OCI-LY3 (cell line): ENCODE results near the gene LRBA.
"Not testable (repeated sequence)": the region's sequence is repeated elsewhere in the genome, so short reads cannot be mapped to it uniquely, and the experiment has no call there.

Experiments
- EZH2phosphoT487 ChIP-seq: fragments of 200-600 bp; shearing (Covaris generic); IDR thresholded peaks from 2 replicates; pipeline ENCODE4 v1.6.1; 2018; ENCODE audit warnings: antibody characterized with exemption, mixed run types, low read depth
- TF ChIP-seq, protein P1 (sequence below): fragments of 200-600, 300-600 bp; sonication (generic); IDR thresholded peaks from 2 replicates; pipeline ENCODE4 v1.5.1; 2014; ENCODE audit warnings: antibody characterized with exemption, low read length, low read depth

GRCh38 chr4:150993577-150993976 is 21.5 kb downstream of the LRBA start:
- TF ChIP-seq, protein P1, sequence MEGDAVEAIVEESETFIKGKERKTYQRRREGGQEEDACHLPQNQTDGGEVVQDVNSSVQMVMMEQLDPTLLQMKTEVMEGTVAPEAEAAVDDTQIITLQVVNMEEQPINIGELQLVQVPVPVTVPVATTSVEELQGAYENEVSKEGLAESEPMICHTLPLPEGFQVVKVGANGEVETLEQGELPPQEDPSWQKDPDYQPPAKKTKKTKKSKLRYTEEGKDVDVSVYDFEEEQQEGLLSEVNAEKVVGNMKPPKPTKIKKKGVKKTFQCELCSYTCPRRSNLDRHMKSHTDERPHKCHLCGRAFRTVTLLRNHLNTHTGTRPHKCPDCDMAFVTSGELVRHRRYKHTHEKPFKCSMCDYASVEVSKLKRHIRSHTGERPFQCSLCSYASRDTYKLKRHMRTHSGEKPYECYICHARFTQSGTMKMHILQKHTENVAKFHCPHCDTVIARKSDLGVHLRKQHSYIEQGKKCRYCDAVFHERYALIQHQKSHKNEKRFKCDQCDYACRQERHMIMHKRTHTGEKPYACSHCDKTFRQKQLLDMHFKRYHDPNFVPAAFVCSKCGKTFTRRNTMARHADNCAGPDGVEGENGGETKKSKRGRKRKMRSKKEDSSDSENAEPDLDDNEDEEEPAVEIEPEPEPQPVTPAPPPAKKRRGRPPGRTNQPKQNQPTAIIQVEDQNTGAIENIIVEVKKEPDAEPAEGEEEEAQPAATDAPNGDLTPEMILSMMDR: not testable (repeated sequence)
- not testable (repeated sequence) for TF ChIP-seq EZH2phosphoT487
